ENCODE results near the gene TMEM150A.

Gene TMEM150A

GRCh38 chr2:85611705-85612587, 9.4 kb upstream of the TMEM150A start, which contains the start of gene C2orf68:
TSS of gene C2orf68 (minus strand) at chr2:85612066. CDS start at chr2:85611984, 82 bp downstream.
- TF ChIP-seq REST (IDR thresholded peaks at IDR 0.05; ENCODE audit: low read depth) (0 out of 2 replicates have a peak, but pooled peaks have one; percentile 28), TCF12 (IDR thresholded peaks at IDR 0.05; ENCODE audit: low read depth) (peak; percentile 37; the same call in 1 of the 2 replicates), YY1 (IDR thresholded peaks at IDR 0.05; ENCODE audit: low read depth) (no peak), EGR1 (IDR thresholded peaks at IDR 0.05) (peak; percentile 65), FOXM1 (IDR thresholded peaks at IDR 0.05; ENCODE audit: borderline replicate concordance, low read depth) (no peak), NFIC (IDR thresholded peaks at IDR 0.05) (no peak), RAD21 (IDR thresholded peaks at IDR 0.05; ENCODE audit: low read depth) (no peak), TEAD4 (IDR thresholded peaks at IDR 0.05) (no peak), ZBTB7A (IDR thresholded peaks at IDR 0.05; ENCODE audit: low read depth) (no peak), TAF1 (IDR thresholded peaks at IDR 0.05; ENCODE audit: low read depth) (peak; percentile 88), EP300 (IDR thresholded peaks at IDR 0.05; ENCODE audit: borderline replicate concordance) (no peak), CREB1 (IDR thresholded peaks at IDR 0.05; ENCODE audit: low read depth) (no peak), CEBPB (IDR thresholded peaks at IDR 0.05) (no peak), MAX (IDR thresholded peaks at IDR 0.05) (peak; percentile 77), USF1 (IDR thresholded peaks at IDR 0.05) (no peak)

GRCh38 chr2:85611217-85611704, 8.8 kb upstream of the TMEM150A start:
- TF ChIP-seq TEAD4 (IDR thresholded peaks at IDR 0.05) = no peak
- no peak for TF ChIP-seq TCF12 (IDR thresholded peaks at IDR 0.05; ENCODE audit: low read depth)
- TF ChIP-seq RAD21 (IDR thresholded peaks at IDR 0.05; ENCODE audit: low read depth) = no peak
- TF ChIP-seq EGR1 (IDR thresholded peaks at IDR 0.05) = no peak
- TF ChIP-seq CEBPB (IDR thresholded peaks at IDR 0.05) = no peak
- TF ChIP-seq ZBTB7A (IDR thresholded peaks at IDR 0.05; ENCODE audit: low read depth) = no peak
- TF ChIP-seq EP300 (IDR thresholded peaks at IDR 0.05; ENCODE audit: borderline replicate concordance) = no peak
- no peak for TF ChIP-seq NFIC (IDR thresholded peaks at IDR 0.05)
- no peak for TF ChIP-seq FOXM1 (IDR thresholded peaks at IDR 0.05; ENCODE audit: borderline replicate concordance, low read depth)
- no peak for TF ChIP-seq CREB1 (IDR thresholded peaks at IDR 0.05; ENCODE audit: low read depth)
- TF ChIP-seq YY1 (IDR thresholded peaks at IDR 0.05; ENCODE audit: low read depth) = no peak

GRCh38 chr2:85607268-85608215, 5.0 kb upstream of the TMEM150A start:
- no peak for TF ChIP-seq USF1 (IDR thresholded peaks at IDR 0.05)
- TF ChIP-seq TEAD4 (IDR thresholded peaks at IDR 0.05) = no peak
- no peak for TF ChIP-seq CEBPB (IDR thresholded peaks at IDR 0.05)
- TF ChIP-seq RAD21 (IDR thresholded peaks at IDR 0.05; ENCODE audit: low read depth) = no peak

- TF ChIP-seq CEBPB (IDR thresholded peaks at IDR 0.05) (no peak), USF1 (IDR thresholded peaks at IDR 0.05) (no peak), MAX (IDR thresholded peaks at IDR 0.05) (no peak), REST (IDR thresholded peaks at IDR 0.05; ENCODE audit: low read depth) (no peak), RAD21 (IDR thresholded peaks at IDR 0.05; ENCODE audit: low read depth) (no peak), TCF12 (IDR thresholded peaks at IDR 0.05; ENCODE audit: low read depth) (no peak), TEAD4 (IDR thresholded peaks at IDR 0.05) (no peak), NFIC (IDR thresholded peaks at IDR 0.05) (no peak), EGR1 (IDR thresholded peaks at IDR 0.05) (no peak), EP300 (IDR thresholded peaks at IDR 0.05; ENCODE audit: borderline replicate concordance) (no peak), TAF1 (IDR thresholded peaks at IDR 0.05; ENCODE audit: low read depth) (no peak), ZBTB7A (IDR thresholded peaks at IDR 0.05; ENCODE audit: low read depth) (no peak)
Measured at GRCh38 chr2:85606116-85606455, 3.6 kb upstream of the TMEM150A start.
